Measurements from ENCODE around the gene SLC10A7. TPM values are rescaled to one million over a fixed set of nuclear protein-coding genes. Genes with fewer than 3 reads are reported as not detected.

Gene SLC10A7
- total RNA-seq, 2 experiments from 2014 or later: 8.7 to 9.9 TPM

- H3K27ac Mint-ChIP-seq: no peak overlapping the region
Measured at GRCh38 chr4:146343199-146343598, 178.5 kb downstream of the SLC10A7 start.

GRCh38 chr4:146342600-146343192 is 179.0 kb downstream of the SLC10A7 start:
- no peaks in the 10 kb centered on the region for H3K27me3 Mint-ChIP-seq
- no peak overlapping the region for H3K4me3 Mint-ChIP-seq
- H3K27ac Mint-ChIP-seq: no peak overlapping the region
- intact Hi-C loops (cut with DNase I, micrococcal nuclease): loop anchor here (1.0 to 10.0 kb wide), 4 partner anchors 574 to 1250 kb away; no protein-coding TSS in a partner anchor
- H3K4me1 Mint-ChIP-seq (ENCODE audit: low read depth): peaks cover 5% of the 10 kb centered on the region
- TF ChIP-seq CTCF (IDR thresholded peaks at IDR 0.05): peak; percentile 73
- POLR2A ChIA-PET: no interaction called here
- Histone ChIP-seq H3K27me3 (ENCODE audit: control insufficient read depth in 1 of 2, insufficient read depth in 2 of 2, low read length in 2 of 2) (no peaks in the 10 kb centered on the region), H3K4me1 (ENCODE audit: insufficient read depth, low read length) (no peaks in the 10 kb centered on the region), H3K27ac (ENCODE audit: low read depth in 1 of 2, low read length in 2 of 2) (no peak overlapping the region), H3K36me3 (ENCODE audit: insufficient read depth, low read length) (no peaks in the 10 kb centered on the region), H3K9me3 (ENCODE audit: control insufficient read depth in 1 of 2, insufficient read depth in 1 of 2, low read length in 2 of 2) (no peaks in the 10 kb centered on the region), H3K4me3 (ENCODE audit: low read length) (no peak overlapping the region)
- DNase-seq (peak in 8 of 14 experiments; percentile 0 to 59 (median 24)), ATAC-seq (ENCODE audit: poor library complexity) (no peak)
- CTCF ChIA-PET: no interaction called here
- H3K36me3 Mint-ChIP-seq (ENCODE audit: low read depth): no peaks in the 10 kb centered on the region
- no peaks in the 10 kb centered on the region for H3K9me3 Mint-ChIP-seq

More at GRCh38 chr4:146343199-146343598, 178.5 kb downstream of the SLC10A7 start:
- H3K4me1 ChIP-seq (ENCODE audit: insufficient read depth, low read length): no peaks in the 10 kb centered on the region
- peaks cover 5% of the 10 kb centered on the region for H3K4me1 Mint-ChIP-seq (ENCODE audit: low read depth)
- intact Hi-C loops (cut with DNase I, micrococcal nuclease): loop anchor here (2.0 to 10.0 kb wide), 3 partner anchors 754 to 1249 kb away; no protein-coding TSS in a partner anchor
- H3K9me3 ChIP-seq (ENCODE audit: control insufficient read depth in 1 of 2, insufficient read depth in 1 of 2, low read length in 2 of 2): no peaks in the 10 kb centered on the region
- no peaks in the 10 kb centered on the region for H3K27me3 ChIP-seq (ENCODE audit: control insufficient read depth in 1 of 2, insufficient read depth in 2 of 2, low read length in 2 of 2)
- no peak for ATAC-seq (ENCODE audit: poor library complexity)
- POLR2A ChIA-PET: no interaction called here
- no peaks in the 10 kb centered on the region for H3K27me3 Mint-ChIP-seq
- H3K36me3 ChIP-seq (ENCODE audit: insufficient read depth, low read length): no peaks in the 10 kb centered on the region
- TF ChIP-seq CTCF (IDR thresholded peaks at IDR 0.05): no peak
- CTCF ChIA-PET: no interaction called here
- H3K27ac ChIP-seq (ENCODE audit: low read depth in 1 of 2, low read length in 2 of 2): no peak overlapping the region
- no peak overlapping the region for H3K4me3 ChIP-seq (ENCODE audit: low read length)
- H3K9me3 Mint-ChIP-seq: no peaks in the 10 kb centered on the region
- DNase-seq: no peak
- no peaks in the 10 kb centered on the region for H3K36me3 Mint-ChIP-seq (ENCODE audit: low read depth)
- no peak overlapping the region for H3K4me3 Mint-ChIP-seq

GRCh38 chr4:146340798-146341197 is 180.9 kb downstream of the SLC10A7 start:
- no peaks in the 10 kb centered on the region for H3K4me1 ChIP-seq (ENCODE audit: insufficient read depth, low read length)
- ATAC-seq (ENCODE audit: poor library complexity): no peak
- intact Hi-C loops (cut with DNase I, micrococcal nuclease): loop anchor here (5.0 to 10.0 kb wide), 2 partner anchors 1244 to 1252 kb away; no protein-coding TSS in a partner anchor
- no peaks in the 10 kb centered on the region for H3K9me3 Mint-ChIP-seq
- TF ChIP-seq CTCF (IDR thresholded peaks at IDR 0.05): peak; percentile 10
- H3K4me3 Mint-ChIP-seq: no peak overlapping the region
- ChIA-PET CTCF (no interaction called here), POLR2A (no interaction called here)
- no peaks in the 10 kb centered on the region for H3K9me3 ChIP-seq (ENCODE audit: control insufficient read depth in 1 of 2, insufficient read depth in 1 of 2, low read length in 2 of 2)
- H3K27ac ChIP-seq (ENCODE audit: low read depth in 1 of 2, low read length in 2 of 2): no peak overlapping the region
- H3K27me3 Mint-ChIP-seq: no peaks in the 10 kb centered on the region
- H3K36me3 Mint-ChIP-seq (ENCODE audit: low read depth): no peaks in the 10 kb centered on the region
- H3K27ac Mint-ChIP-seq: no peak overlapping the region
- H3K4me3 ChIP-seq (ENCODE audit: low read length): no peak overlapping the region
- no peaks in the 10 kb centered on the region for H3K27me3 ChIP-seq (ENCODE audit: control insufficient read depth in 1 of 2, insufficient read depth in 2 of 2, low read length in 2 of 2)
- DNase-seq: peak in 1 of 14 experiments; percentile 8
- peaks cover 3% of the 10 kb centered on the region for H3K4me1 Mint-ChIP-seq (ENCODE audit: low read depth)
- H3K36me3 ChIP-seq (ENCODE audit: insufficient read depth, low read length): no peaks in the 10 kb centered on the region

Data from CD4-positive, alpha-beta T cell (primary cell).